Ovary (tissue), 9 donors: Measurements from ENCODE around the gene PIAS1. TPM values are rescaled to one million over a fixed set of nuclear protein-coding genes. Genes with fewer than 3 reads are reported as not detected.
A peak's percentile ranks its signal among the peaks of the same experiment; 100 is the strongest.

ENCODE experiments used
- DNase-seq, 5 donors: peaks; one replicate each; pipeline ENCODE4 v3.0.0-alpha.2; 2019 to 2020
- H3K27ac ChIP-seq, 2 donors: fragments of 200-600 bp; one replicate each; pipeline versions ENCODE4 v1.5.1 to v1.8.0; 2019 to 2022
- H3K27me3 ChIP-seq: fragments of 200-600 bp; one replicate; pipeline ENCODE4 v1.8.0; 2022
- H3K36me3 ChIP-seq: fragments of 200-600 bp; sonication (generic); one replicate; pipeline ENCODE4 v1.5.1; 2019
- H3K4me1 ChIP-seq: one replicate; pipeline ENCODE4 v1.8.1; 2013; ENCODE audit warnings: mild to moderate bottlenecking, moderate library complexity; ENCODE audit not compliant: insufficient read depth
- H3K4me3 ChIP-seq: fragments of 200-600 bp; sonication (generic); one replicate; pipeline ENCODE4 v1.5.1; 2017
- H3K9me3 ChIP-seq, 2 donors: fragments of 200-600 bp in 1 of 2; sonication (generic) in 1 of 2; one replicate each; pipeline versions ENCODE4 v1.5.1 to v1.8.1; 2013 to 2019; ENCODE audit warnings: mild to moderate bottlenecking in 1 of 2, moderate library complexity in 1 of 2
- EP300 ChIP-seq: sonication (generic); formaldehyde crosslinking; IDR thresholded peaks from one replicate; pipeline ENCODE4 v1.6.1; 2017; ENCODE audit warnings: antibody characterized with exemption
- POLR2A ChIP-seq: fragments of 450-650 bp; IDR thresholded peaks from one replicate; pipeline ENCODE4 v1.6.1; 2017; ENCODE audit warnings: antibody characterized with exemption, mild to moderate bottlenecking, moderate library complexity
- WGBS, 3 donors: extraction: QIAGEN DNeasy Blood & Tissue Kit in 1 of 3; methylation state at CpG; one replicate each; pipeline versions ENCODE4 v1.1.5 to v1.1.7; 2013 to 2017; 5-methylcytosine and 5-hydroxymethylcytosine counted together
- intact Hi-C, 4 donors: fragments of 100-400 bp; cut with DNase I; formaldehyde crosslinking; loops; one replicate each; pipeline versions ENCODE4 v1.11.0 to v1.15.1; 2022 to 2023
- polyA plus RNA-seq, 2 donors: library from polyadenylated mRNA; stranded (reverse); fragments of 200-250 nt in 1 of 2; fragments of 350-450 nt in 1 of 2; fragmentation: Illumina TruSeq in 1 of 2; extraction: RNeasy Lipid Tissue Mini Kit (QIAGEN cat#74804) in 1 of 2; gene quantifications; one replicate each; pipeline ENCODE4 v1.2.3, GENCODE V29; 2013 to 2014
- total RNA-seq, 7 donors: library from RNA; depleted of rRNA in 2 of 7; stranded (reverse); fragments of >200 nt in 2 of 7; fragmentation: NEBNext Ultra II Directional in 3 of 7; extraction: Animal tissue kit (Norgen Biotek cat#: 25700) in 3 of 7; gene quantifications; one replicate each; pipeline versions ENCODE4 v1.1.0 to v1.2.4, GENCODE V29; 2016 to 2023
- TF ChIP-seq, protein P1 (sequence below), 3 donors: fragments of 450-650 bp in 2 of 3; fragments of 200-600 bp in 1 of 3; IDR thresholded peaks; one replicate each; pipeline versions ENCODE4 v1.5.1 to v1.8.0; 2016 to 2022; ENCODE audit warnings: antibody characterized with exemption in 3 of 3, mild to moderate bottlenecking in 1 of 3
- donor health status: DM: no; HTN: no; CAD: no; lungs with moderate emphysema.
- donor health status: DM: no; HTN: no; CAD: no.
- donor health status: Bipolar disorder and iron deficiency.
- donor health status: DM: yes; HTN: yes; CAD: no.
- donor health status: DM: no; HTN: no; CAD: no.
- donor health status: DM: yes; HTN: yes; CAD: no.

Gene PIAS1
- total and polyA plus RNA-seq, 9 donors: 18.6 to 75.4 (median 48.6) TPM

DNA sequence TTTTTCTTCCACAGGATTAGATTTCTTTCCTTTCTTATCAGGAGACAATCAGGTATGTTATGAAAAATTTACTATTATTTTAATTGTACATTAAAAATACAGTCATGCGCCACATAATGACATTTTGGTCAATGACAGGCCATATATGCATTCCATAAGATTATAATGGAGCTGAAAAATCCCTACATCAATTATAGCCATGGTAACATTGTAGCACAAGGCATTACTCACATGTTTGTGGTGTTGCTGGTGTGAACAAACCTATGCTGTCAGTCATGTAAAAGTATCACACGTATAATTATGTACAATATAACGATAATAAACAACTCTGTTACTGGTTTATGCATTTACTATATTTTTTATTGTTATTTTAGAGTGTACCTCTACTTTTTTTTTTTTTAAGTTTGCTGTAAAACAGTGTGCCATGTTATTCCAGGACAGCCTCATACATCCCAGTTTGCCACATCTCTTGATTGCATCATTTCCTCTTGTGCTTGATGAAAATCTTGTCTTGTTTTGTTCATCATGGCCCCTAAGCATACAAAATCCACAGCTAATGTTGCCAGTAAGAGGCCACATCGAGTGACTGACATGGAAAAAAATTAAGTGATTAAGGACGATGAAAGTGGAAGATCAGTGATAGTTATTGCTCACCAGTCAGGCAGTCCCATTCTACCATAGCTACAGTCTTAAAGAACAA lies 129.7 kb downstream of the PIAS1 start:
- TF ChIP-seq POLR2A (no peak), EP300 (no peak)
- TF ChIP-seq, protein P1, sequence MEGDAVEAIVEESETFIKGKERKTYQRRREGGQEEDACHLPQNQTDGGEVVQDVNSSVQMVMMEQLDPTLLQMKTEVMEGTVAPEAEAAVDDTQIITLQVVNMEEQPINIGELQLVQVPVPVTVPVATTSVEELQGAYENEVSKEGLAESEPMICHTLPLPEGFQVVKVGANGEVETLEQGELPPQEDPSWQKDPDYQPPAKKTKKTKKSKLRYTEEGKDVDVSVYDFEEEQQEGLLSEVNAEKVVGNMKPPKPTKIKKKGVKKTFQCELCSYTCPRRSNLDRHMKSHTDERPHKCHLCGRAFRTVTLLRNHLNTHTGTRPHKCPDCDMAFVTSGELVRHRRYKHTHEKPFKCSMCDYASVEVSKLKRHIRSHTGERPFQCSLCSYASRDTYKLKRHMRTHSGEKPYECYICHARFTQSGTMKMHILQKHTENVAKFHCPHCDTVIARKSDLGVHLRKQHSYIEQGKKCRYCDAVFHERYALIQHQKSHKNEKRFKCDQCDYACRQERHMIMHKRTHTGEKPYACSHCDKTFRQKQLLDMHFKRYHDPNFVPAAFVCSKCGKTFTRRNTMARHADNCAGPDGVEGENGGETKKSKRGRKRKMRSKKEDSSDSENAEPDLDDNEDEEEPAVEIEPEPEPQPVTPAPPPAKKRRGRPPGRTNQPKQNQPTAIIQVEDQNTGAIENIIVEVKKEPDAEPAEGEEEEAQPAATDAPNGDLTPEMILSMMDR (IDR thresholded peaks at IDR 0.05): no peak
- intact Hi-C loops: no loop called here

DNA sequence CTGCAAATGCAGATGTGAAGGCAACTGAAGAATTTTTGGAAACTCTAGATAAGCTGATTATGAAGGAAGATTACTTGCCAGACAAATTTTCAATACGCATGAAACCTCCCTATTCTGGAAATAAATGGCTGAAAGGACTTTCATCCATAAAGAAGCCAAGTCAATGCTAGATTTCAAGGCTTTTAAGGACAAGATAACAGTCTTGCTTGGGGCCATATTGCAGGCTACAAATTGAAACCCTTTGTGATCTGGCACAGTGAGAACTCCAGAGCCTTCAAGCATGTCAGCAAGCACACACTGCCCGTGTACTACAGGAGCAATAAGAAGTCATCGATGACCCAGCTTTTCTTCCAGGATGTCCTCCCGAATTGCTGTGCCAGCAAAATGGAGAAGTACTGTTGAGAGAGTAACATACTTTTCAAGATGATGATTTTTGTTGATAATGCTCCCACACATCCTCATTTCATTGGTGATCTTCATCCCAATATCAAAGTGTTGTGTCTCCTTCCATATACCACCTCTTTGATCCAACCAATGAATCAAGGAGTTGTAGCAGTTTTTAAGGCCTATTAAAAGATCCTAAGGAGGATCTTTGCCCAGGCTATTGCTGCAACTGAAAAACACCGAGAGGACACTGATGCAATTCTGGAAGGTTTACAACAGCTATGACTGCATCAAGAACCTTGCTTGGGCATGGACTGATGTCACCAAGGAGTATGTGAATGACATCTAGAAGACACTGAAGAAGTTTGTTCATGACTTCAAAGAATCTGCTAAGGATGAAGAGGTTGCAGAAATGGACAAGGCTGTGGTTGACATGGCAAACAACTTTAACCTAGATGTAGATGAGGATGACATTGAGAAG lies 130.7 kb downstream of the PIAS1 start:
- Histone ChIP-seq H3K27me3 (no peaks in the 10 kb centered on the region), H3K4me1 (peaks cover 4% of the 10 kb centered on the region), H3K9me3 (no peaks in the 10 kb centered on the region), H3K4me3 (no peak overlapping the region), H3K27ac (no peak overlapping the region), H3K36me3 (no peaks in the 10 kb centered on the region)
- 93 to 98% (median 97%) methylated on average over 5 of the region's 5 CpGs for WGBS, 3 donors
- no peak for DNase-seq
- TF ChIP-seq EP300 (no peak), POLR2A (no peak)
- TF ChIP-seq, protein P1 (IDR thresholded peaks at IDR 0.05): no peak
- intact Hi-C loops: no loop called here

More for the DNA sequence above, 129.7 kb downstream of the PIAS1 start:
- H3K36me3 ChIP-seq: no peaks in the 10 kb centered on the region
- WGBS, 3 donors: 92 to 94% (median 93%) methylated on average over 5 of the region's 5 CpGs
- H3K27me3 ChIP-seq: no peaks in the 10 kb centered on the region
- peaks cover 4% of the 10 kb centered on the region for H3K4me1 ChIP-seq
- no peaks in the 10 kb centered on the region for H3K9me3 ChIP-seq
- H3K4me3 ChIP-seq: no peak overlapping the region
- no peak overlapping the region for H3K27ac ChIP-seq
- no peak for DNase-seq

DNA sequence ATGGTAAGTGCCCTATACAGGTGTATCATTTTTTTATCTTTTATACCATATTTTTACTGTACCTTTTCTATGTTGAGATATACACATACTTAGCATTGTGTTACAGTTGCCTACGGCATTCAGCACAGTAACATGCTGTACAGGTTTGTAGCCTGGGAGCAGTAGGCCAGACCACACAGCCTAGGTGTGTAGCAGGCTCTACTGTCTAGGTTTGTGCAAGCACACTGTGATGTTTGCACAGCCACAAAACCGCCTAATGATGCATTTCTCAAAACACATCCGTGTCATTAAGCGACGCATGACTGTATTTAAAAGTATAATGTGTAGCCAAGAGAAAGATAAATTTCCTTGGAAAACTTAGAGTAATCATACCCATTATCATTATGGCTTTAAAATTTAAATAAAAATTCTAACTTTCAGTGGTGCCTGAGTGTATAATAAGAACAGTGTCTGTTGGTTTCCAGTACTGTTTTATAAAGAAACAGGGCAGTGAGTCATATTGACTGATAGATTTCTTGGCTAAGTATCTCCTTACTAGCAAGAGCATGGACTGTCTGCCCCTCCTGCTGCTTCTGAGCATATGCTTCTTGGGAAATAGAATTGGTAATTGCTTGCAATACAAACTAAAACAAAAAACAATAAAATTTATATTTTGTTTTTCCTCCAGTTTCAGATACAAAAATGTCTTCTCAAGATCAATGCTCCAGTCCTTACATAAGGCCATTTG lies 132.7 kb downstream of the PIAS1 start:
- Histone ChIP-seq H3K27me3 (no peaks in the 10 kb centered on the region), H3K27ac (peak overlapping the region in 1 of 2 donors; percentile 41), H3K4me3 (no peak overlapping the region), H3K4me1 (peaks cover 4% of the 10 kb centered on the region), H3K9me3 (no peaks in the 10 kb centered on the region), H3K36me3 (no peaks in the 10 kb centered on the region)
- WGBS, 3 donors: 28 to 38% (median 30%) methylated on average over 5 of the region's 5 CpGs
- DNase-seq: no peak
- intact Hi-C loops: no loop called here
- TF ChIP-seq EP300 (no peak), POLR2A (no peak)
- TF ChIP-seq, protein P1 (IDR thresholded peaks at IDR 0.05): no peak

DNA sequence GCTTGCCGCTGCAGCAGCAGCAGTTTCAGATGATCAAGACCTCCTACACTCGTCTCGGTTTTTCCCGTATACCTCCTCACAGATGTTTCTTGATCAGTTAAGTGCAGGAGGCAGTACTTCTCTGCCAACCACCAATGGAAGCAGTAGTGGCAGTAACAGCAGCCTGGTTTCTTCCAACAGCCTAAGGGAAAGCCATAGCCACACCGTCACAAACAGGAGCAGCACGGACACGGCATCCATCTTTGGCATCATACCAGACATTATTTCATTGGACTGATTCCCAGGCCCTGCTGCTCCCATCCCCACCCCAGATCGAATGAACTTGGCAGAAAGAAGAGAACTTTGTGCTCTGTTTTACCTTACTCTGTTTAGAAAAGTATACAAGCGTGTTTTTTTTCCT lies 133.4 kb downstream of the PIAS1 start:
- Histone ChIP-seq H3K4me1 (peaks cover 4% of the 10 kb centered on the region), H3K36me3 (no peaks in the 10 kb centered on the region), H3K27me3 (no peaks in the 10 kb centered on the region), H3K4me3 (no peak overlapping the region), H3K9me3 (no peaks in the 10 kb centered on the region), H3K27ac (peak overlapping the region in 1 of 2 donors; percentile 41)
- WGBS, 3 donors: 2 to 4% (median 2%) methylated on average over 9 of the region's 9 CpGs
- intact Hi-C loops: no loop called here
- no peak for TF ChIP-seq POLR2A
- TF ChIP-seq EP300: no peak
- TF ChIP-seq, protein P1 (IDR thresholded peaks at IDR 0.05): no peak
- DNase-seq: peak; percentile 55 to 72 (median 69)
